ENCODE measurements around the gene ASIP.
"Not testable (repeated sequence)": the region's sequence is repeated elsewhere in the genome, so short reads cannot be mapped to it uniquely, and the experiment has no call there.

ASIP gene

GRCh38 chr20:34242879-34243278 is 1.7 kb downstream of the ASIP start:
- no peak for DNase-seq (ENCODE audit: low spot score)

- no peak for DNase-seq (ENCODE audit: low spot score)
Measured at GRCh38 chr20:34243377-34243776, 2.2 kb downstream of the ASIP start.

GRCh38 chr20:34246126-34246626 is 5.0 kb downstream of the ASIP start:
- no peak for DNase-seq (ENCODE audit: low spot score)

- peak; percentile 49 for DNase-seq (ENCODE audit: low spot score)
Measured at GRCh38 chr20:34249291-34249690, 8.1 kb downstream of the ASIP start.

- DNase-seq (ENCODE audit: low spot score): no peak
Measured at GRCh38 chr20:34250005-34250404, 8.8 kb downstream of the ASIP start.

- no peak for DNase-seq (ENCODE audit: low spot score)
Measured at GRCh38 chr20:34251619-34252018, 10.4 kb downstream of the ASIP start.

GRCh38 chr20:34252431-34253086 is 11.3 kb downstream of the ASIP start:
- not testable (repeated sequence) for DNase-seq (ENCODE audit: low spot score)

GRCh38 chr20:34254979-34255378 is 13.8 kb downstream of the ASIP start:
- no peak for DNase-seq (ENCODE audit: low spot score)

- DNase-seq (ENCODE audit: low spot score): no peak
Measured at GRCh38 chr20:34256629-34257124, 15.5 kb downstream of the ASIP start.

GRCh38 chr20:34260208-34260942 is 19.2 kb downstream of the ASIP start:
- no peak for DNase-seq (ENCODE audit: low spot score)

- DNase-seq (ENCODE audit: low spot score): peak; percentile 51
Measured at GRCh38 chr20:34262488-34263288, 21.5 kb downstream of the ASIP start.

- not testable (repeated sequence) for DNase-seq (ENCODE audit: low spot score)
Measured at GRCh38 chr20:34263468-34263867, 22.2 kb downstream of the ASIP start.

- DNase-seq (ENCODE audit: low spot score): no peak
Measured at GRCh38 chr20:34264141-34264540, 22.9 kb downstream of the ASIP start.

- DNase-seq (ENCODE audit: low spot score): no peak
Measured at GRCh38 chr20:34268145-34268544, 26.9 kb downstream of the ASIP start.

GRCh38 chr20:34268851-34269636 is 27.8 kb downstream of the ASIP start:
- DNase-seq (ENCODE audit: low spot score): peak; percentile 63

GRCh38 chr20:34269996-34270627 is 28.9 kb downstream of the ASIP start:
- DNase-seq (ENCODE audit: low spot score): peak; percentile 8

- peak; percentile 78 for DNase-seq (ENCODE audit: low spot score)
Measured at GRCh38 chr20:34271956-34272355, 30.7 kb downstream of the ASIP start.

- DNase-seq (ENCODE audit: low spot score): no peak
Measured at GRCh38 chr20:34274694-34275093, 33.5 kb downstream of the ASIP start.

GRCh38 chr20:34281177-34281576 is 40.0 kb downstream of the ASIP start:
- no peak for DNase-seq (ENCODE audit: low spot score)

- no peak for DNase-seq (ENCODE audit: low spot score)
Measured at GRCh38 chr20:34282041-34282440, 40.8 kb downstream of the ASIP start.

- DNase-seq (ENCODE audit: low spot score): no peak
Measured at GRCh38 chr20:34283844-34284243, 42.6 kb downstream of the ASIP start.

Measured in AG20443 (cell line).